T1000 (cell line): ENCODE results near the gene FAN1.
A peak's percentile ranks its signal among the peaks of the same experiment; 100 is the strongest.
"Not testable (repeated sequence)": the region's sequence is repeated elsewhere in the genome, so short reads cannot be mapped to it uniquely, and the experiment has no call there.

ENCODE experiments used
- DNase-seq: peaks from one replicate; lab custom pipeline; 2025; ENCODE audit warnings: mixed read lengths; lab: John Stamatoyannopoulos, UW

The FAN1 gene

DNA sequence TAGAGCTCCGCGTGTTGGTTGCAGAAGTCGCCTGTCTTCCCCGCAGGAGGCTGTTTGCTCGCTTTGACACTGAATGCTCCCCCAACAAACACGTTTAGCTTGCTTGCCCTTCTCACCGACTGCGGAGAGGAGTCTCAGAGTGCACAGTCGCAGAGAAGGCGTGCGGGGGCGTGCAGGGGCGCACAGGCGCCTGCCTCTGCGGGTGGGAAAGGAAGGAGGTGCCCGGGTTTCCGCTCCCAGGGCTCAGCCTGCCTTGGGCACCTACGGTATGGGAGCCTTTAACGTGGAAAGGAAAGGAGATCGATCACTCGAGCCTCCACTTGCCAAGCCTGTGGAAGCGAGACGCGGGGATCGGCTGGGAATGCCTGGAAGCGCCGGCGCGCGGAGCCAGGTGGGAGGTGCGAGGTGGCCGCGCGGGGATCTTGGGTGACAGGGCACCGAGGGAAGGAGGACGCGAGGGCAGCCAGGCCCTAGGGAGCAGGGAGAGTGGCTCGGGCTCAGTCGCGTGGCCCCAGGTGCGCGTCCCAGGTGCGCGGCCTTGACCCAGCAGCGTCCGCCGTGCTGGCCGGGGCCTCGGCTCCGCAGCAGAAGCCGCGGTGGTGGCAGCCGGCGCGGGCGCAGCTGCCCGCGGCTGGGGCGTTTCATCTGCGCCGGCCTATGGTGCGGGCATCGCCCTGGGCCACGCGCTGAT is at the start of gene FAN1:
FAN1 (plus strand) TSS at position 419 of the 691 bp plus-strand sequence. CDS start 749 bp downstream, outside the sequence.
- DNase-seq, result peak; percentile 49

GRCh38 chr15:30859091-30859874 is 44.4 kb upstream of the FAN1 start:
- DNase-seq, result no peak

DNA sequence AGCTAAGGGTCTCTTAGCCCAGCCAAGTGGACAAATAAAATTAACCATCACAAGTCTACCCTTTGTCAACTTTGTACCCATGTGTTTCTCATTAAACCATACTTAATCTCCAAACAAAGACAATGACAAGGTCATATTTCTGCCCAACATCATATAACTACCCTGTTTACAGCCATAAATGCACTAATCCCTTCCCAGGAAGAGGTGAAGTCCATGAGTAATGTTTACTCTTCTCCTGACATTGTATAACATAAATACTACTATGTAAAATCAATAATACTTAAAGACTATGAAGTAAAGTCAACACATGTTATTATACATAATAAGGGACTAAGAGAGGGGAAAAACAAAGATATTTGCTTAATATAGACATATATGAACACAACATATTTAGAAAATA is 38.5 kb upstream of the FAN1 start:
- no peak for DNase-seq

DNA sequence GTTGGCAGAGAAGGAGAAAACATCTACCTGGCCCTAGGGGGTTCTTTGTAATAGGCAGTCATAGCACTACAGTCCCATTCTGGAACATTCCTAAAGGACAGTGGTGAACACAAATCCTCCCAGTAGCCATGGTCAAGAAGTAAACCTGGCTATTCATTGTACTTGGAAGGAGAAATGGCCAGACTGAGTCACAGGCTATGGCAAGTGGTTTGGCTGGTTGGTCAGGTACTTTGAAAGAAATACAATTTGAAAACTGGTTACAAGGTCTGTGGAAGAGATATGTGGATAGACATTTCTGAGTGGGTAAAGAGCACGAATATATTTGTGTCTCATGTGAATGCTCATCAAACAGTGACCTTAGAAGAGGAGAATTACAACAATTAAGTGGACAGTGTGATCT is 33.0 kb upstream of the FAN1 start:
- DNase-seq, result no peak

- DNase-seq, result peak; percentile 57
Measured at GRCh38 chr15:30872341-30872748, 31.4 kb upstream of the FAN1 start.

DNA sequence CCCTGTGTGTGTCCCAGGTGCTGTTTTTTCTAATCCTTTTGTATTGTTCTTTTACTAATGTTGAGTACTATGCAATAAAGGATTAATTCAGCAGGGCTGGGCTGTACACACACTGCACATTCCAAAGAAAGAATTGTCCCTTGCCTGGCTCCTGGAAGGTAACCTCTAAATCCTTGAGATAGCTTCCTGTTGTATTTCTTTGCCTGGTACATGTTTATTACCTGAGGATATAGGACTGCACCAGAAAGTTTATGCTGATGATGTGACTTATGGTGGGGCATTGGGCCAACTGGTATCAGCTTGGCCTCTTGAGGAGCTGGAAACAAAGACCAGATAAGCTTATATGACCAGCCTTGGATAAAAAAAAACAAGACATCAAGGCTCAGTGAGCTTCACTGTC is 26.6 kb upstream of the FAN1 start:
- no peak for DNase-seq

DNA sequence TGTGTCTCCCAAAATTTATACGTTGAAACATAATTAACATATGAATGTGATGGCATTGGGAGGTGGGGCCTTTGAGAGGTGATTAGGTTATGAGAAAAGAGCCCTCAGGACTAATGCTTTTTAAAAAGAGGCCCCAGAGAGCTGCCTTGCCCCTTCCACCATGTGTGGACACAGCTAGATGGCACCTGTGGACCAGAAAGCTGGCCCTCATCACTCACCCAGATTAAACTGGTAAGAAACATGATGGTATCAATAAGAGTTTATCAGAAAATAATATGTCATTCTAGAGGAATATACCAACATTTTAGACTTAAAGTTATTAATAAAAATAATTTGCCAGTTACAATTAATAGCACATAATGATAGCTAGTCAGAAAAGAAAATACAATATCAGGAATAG is 25.2 kb upstream of the FAN1 start:
- no peak for DNase-seq

- no peak for DNase-seq
Measured at GRCh38 chr15:30882849-30883433, 20.8 kb upstream of the FAN1 start.

- not testable (repeated sequence) for DNase-seq
Measured at GRCh38 chr15:30883666-30884065, 20.0 kb upstream of the FAN1 start.

GRCh38 chr15:30885814-30886213 is 17.9 kb upstream of the FAN1 start:
- DNase-seq, result no peak

- no peak for DNase-seq
Measured at GRCh38 chr15:30889196-30889595, 14.5 kb upstream of the FAN1 start.

DNA sequence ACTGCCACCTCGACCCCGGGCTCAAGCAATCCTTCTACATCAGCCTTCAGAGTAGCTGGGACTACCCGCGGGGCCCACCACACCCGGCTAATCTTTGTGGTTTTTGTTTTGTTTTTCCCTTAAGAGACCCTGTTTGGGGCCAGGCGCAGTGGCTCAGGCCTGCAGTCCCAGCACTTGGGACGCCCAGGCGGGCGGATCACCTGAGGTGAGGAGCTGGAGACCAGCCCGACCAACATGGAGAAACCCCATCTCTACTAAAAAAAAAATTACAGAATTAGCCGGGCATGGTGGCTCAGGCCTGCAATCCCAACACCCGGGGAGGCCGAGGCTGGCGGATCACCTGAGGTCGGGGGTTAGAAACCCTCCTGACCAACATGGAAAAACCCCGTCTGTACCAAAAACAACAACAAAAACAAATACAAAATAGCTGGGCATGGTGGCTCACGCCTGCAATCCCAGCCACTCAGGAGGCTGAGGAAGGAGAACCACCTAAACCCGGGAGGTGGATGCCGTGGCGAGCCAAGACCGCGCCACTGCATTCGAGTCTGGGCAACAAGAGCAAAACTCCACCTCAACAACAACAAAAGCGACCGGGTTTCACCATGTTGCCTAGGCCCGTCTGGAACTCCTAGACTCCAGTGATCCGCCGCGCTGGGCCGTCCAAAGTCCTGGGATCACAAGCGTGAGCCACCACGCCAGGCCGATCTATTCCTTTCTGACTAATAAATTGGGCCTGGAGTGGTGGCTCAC is 8.1 kb upstream of the FAN1 start:
- DNase-seq, result no peak

GRCh38 chr15:30896211-30896606 is 7.5 kb upstream of the FAN1 start:
- DNase-seq, result no peak

DNA sequence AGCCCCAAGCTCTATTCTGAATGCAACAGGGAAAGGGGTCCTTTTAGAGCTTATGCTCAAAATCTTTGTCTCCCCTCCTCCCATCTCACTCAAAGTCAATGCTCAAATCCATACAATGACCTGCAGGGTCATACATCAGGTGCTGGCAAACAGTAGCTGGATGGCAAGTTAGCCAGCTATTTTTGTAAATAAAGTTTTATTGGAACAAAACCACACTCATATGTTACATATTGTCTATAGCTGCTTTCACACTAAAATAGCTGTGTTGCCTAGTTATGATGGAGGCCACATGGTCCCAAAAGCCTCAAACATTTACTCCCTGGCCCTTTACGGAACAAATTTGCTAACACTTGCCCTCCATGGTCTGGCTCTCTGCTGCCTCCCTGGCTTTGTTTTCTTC is 1.8 kb upstream of the FAN1 start:
- DNase-seq, result no peak

DNA sequence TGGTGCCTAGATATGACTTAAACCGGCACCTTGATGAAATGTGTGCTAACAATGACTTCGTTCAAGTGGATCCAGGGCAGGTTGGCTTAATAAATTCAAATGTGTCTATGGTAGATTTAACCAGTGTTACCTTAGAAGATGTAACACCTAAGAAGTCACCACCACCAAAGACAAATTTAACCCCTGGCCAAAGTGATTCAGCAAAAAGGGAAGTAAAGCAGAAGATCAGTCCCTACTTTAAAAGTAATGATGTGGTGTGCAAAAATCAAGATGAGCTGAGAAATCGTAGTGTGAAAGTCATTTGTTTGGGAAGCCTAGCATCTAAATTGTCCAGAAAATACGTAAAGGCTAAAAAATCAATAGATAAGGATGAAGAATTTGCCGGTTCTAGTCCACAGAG is 1.1 kb downstream of the FAN1 start:
- DNase-seq, result no peak

- no peak for DNase-seq
Measured at GRCh38 chr15:30905821-30906220, 2.1 kb downstream of the FAN1 start.

DNA sequence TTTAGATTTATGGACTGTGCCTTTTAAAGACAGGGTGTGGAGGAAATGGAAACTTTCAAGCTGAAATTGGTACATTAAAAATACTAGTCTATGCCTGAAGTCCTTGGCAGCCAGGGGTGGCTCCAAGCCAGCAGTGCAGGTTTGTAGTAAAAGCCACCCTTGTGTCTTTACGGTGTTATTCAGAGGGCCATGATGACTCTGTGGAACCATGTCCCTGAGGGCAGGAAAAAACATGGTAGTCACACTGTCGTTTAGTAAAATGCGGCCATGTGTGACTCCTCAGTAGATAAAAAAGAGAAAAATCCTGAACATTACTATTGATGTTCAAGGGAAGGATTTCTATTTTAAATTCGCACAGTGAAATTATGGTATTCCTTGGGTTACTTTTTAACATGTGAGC is 2.7 kb downstream of the FAN1 start:
- DNase-seq, result no peak

GRCh38 chr15:30913761-30914160 is 10.0 kb downstream of the FAN1 start:
- no peak for DNase-seq

DNA sequence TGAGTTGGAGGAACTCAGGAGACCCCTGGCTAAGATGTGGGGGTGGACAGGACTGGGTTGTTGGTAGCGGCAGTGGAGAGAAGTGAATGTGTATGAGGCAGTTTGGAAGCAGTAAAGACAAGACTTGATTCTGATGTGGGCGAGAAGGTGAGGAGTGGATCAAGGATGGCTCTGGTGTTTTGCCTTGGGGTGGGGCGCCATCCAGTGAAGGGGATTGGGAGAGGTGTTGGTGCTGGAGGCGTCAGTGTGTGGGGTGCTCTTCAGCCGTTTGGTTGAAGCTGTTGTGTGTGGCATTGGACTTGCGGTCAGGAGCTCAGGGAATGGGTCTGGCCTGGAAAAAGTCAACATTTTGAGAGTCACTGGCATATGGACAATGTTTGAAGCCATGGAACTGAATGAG is 13.3 kb downstream of the FAN1 start:
- DNase-seq, result no peak

DNA sequence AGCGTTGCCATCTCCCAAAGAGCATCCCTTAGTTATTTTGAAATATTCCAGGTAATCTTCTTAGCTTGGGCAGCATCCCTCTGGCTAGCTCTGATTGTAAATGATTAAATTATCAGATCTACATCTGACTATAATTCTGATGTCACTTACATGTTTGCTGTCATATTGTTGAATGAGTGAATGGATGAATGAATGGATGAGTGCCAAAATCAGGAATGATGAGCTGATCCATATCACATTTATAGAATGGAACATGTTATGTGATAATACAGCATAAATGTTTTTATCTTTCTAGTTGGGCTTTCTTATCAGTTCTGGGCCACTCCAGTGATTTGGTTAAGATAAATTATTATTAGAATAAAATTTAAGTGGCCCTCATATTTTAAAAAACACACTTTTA is 14.0 kb downstream of the FAN1 start:
- DNase-seq, result no peak

- DNase-seq, result no peak
Measured at GRCh38 chr15:30918366-30918765, 14.7 kb downstream of the FAN1 start.

- no peak for DNase-seq
Measured at GRCh38 chr15:30919877-30920550, 16.3 kb downstream of the FAN1 start.
